Hepatocyte (in vitro differentiated cells): ENCODE measurements around the gene HYAL3. TPM values are rescaled to one million over a fixed set of nuclear protein-coding genes. Genes with fewer than 3 reads are reported as not detected.
A peak's percentile ranks its signal among the peaks of the same experiment; 100 is the strongest.

Experiments used
- DNase-seq: peaks from one replicate; pipeline ENCODE4 v3.0.0-alpha.2; 2016; ENCODE audit warnings: low spot score
- H2AFZ ChIP-seq: fragments of 200-600 bp; sonication (generic); 2 replicates; pipeline ENCODE4 v1.6.0; 2016; ENCODE audit warnings: antibody characterized with exemption, mild to moderate bottlenecking
- H3K27ac ChIP-seq: fragments of 200-600 bp; sonication (generic); 2 replicates; pipeline ENCODE4 v1.5.1; 2016; ENCODE audit warnings: mild to moderate bottlenecking
- H3K27me3 ChIP-seq: fragments of 200-600 bp; sonication (generic); 2 replicates; pipeline ENCODE4 v1.6.1; 2016
- H3K36me3 ChIP-seq: fragments of 200-600 bp; sonication (generic); replicated peaks from 2 replicates; pipeline ENCODE4 v1.5.1; 2016; ENCODE audit warnings: low read depth; ENCODE audit not compliant: insufficient read depth
- H3K4me1 ChIP-seq: fragments of 200-600 bp; sonication (generic); 2 replicates; pipeline ENCODE4 v1.5.1; 2016; ENCODE audit warnings: mild to moderate bottlenecking, moderate library complexity; ENCODE audit not compliant: insufficient read depth
- H3K4me2 ChIP-seq: fragments of 200-600 bp; sonication (generic); 2 replicates; pipeline ENCODE4 v1.6.0; 2016
- H3K4me3 ChIP-seq: fragments of 200-600 bp; sonication (generic); 2 replicates; pipeline ENCODE4 v1.5.1; 2016; ENCODE audit warnings: mild to moderate bottlenecking
- H3K79me2 ChIP-seq: fragments of 200-600 bp; sonication (generic); 2 replicates; pipeline ENCODE4 v1.6.0; 2017; ENCODE audit warnings: mild to moderate bottlenecking
- H3K9me2 ChIP-seq: fragments of 200-600 bp; sonication (generic); replicated peaks from 2 replicates; pipeline ENCODE4 v1.6.0; 2017; ENCODE audit warnings: mild to moderate bottlenecking; ENCODE audit not compliant: insufficient read depth
- H3K9me3 ChIP-seq: fragments of 200-600 bp; sonication (generic); 2 replicates; pipeline ENCODE4 v1.5.1; 2016; ENCODE audit warnings: low read depth, mild to moderate bottlenecking
- H4K20me1 ChIP-seq: fragments of 200-600 bp; sonication (generic); 2 replicates; pipeline ENCODE4 v1.6.0; 2016; ENCODE audit warnings: mild to moderate bottlenecking; ENCODE audit not compliant: insufficient read depth, poor library complexity, severe bottlenecking
- EZH2 ChIP-seq: fragments of 200-600 bp; sonication (generic); IDR thresholded peaks from 2 replicates; pipeline ENCODE4 v1.6.1; 2016; ENCODE audit warnings: antibody characterized with exemption, mild to moderate bottlenecking, borderline replicate concordance
- EZH2phosphoT487 ChIP-seq: fragments of 200-600 bp; sonication (generic); IDR thresholded peaks from one replicate; pipeline ENCODE4 v1.6.1; 2018; ENCODE audit warnings: antibody characterized with exemption, mild to moderate bottlenecking, low read depth, moderate library complexity; ENCODE audit not compliant: unreplicated experiment, severe bottlenecking
- WGBS: methylation state at CpG from one replicate; pipeline ENCODE4 v1.1.6; 2016; ENCODE audit warnings: low lambda C conversion rate; ENCODE audit errors: missing lambda C conversion rate; 5-methylcytosine and 5-hydroxymethylcytosine counted together
- polyA plus RNA-seq: library from polyadenylated mRNA; unstranded; fragments of >200 nt; fragmentation: Nextera tagmentation; extraction: Ambion mirVana; gene quantifications from 2 replicates; pipeline ENCODE4 v1.2.1, GENCODE V29; 2016
- total RNA-seq: library from RNA; depleted of rRNA; stranded (reverse); fragments of >200 nt; gene quantifications from 2 replicates; pipeline ENCODE4 v1.2.3, GENCODE V29; 2014
- TF ChIP-seq, protein P1 (sequence below): fragments of 200-600 bp; sonication (generic); IDR thresholded peaks from 2 replicates; pipeline ENCODE4 v1.5.1; 2016; ENCODE audit warnings: antibody characterized with exemption, mild to moderate bottlenecking; ENCODE audit not compliant: poor library complexity

HYAL3 gene
- total and polyA plus RNA-seq, 2 experiments from 2014 or later, result 3.7 to 7.0 TPM

DNA sequence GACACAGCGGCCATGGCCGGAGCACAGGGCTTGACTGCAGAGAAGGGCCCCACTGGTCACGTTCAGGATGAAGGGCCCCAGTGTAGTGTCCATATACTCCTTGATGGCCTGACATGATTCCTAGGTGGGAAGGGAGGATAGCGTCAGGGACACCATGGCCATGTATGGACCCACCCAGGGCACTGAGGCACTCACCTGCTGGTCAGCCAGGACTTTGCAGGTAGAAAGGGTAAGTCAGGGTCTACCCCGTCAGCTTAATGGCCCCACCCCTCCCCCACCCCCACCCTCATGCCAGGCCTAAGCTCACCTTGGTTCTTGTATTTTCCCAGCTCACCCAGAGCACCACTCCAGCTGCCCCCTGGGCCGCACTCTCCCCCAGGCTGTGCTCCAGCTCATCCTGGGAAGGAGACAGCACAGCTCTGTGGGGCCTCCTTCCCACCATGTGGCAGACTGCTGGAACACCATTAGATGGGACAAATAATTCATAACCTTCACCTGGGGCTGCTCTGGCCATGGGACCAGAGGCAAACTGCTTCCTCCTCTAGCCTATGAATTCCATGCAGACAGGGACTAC lies 1.6 kb upstream of the HYAL3 start:
- Histone ChIP-seq H3K36me3 (no peaks in the 10 kb centered on the region), H2AFZ (no peak overlapping the region), H3K79me2 (peaks cover 11% of the 10 kb centered on the region), H3K9me2 (no peaks in the 10 kb centered on the region), H3K9me3 (no peaks in the 10 kb centered on the region), H3K4me3 (no peak overlapping the region), H4K20me1 (no peaks in the 10 kb centered on the region), H3K4me1 (peaks cover 17% of the 10 kb centered on the region), H3K27me3 (no peaks in the 10 kb centered on the region), H3K4me2 (peak overlapping the region; percentile 79), H3K27ac (peak overlapping the region; percentile 94)
- 93% methylated on average over 6 of the region's 6 CpGs for WGBS
- DNase-seq, result no peak
- TF ChIP-seq, protein P1, sequence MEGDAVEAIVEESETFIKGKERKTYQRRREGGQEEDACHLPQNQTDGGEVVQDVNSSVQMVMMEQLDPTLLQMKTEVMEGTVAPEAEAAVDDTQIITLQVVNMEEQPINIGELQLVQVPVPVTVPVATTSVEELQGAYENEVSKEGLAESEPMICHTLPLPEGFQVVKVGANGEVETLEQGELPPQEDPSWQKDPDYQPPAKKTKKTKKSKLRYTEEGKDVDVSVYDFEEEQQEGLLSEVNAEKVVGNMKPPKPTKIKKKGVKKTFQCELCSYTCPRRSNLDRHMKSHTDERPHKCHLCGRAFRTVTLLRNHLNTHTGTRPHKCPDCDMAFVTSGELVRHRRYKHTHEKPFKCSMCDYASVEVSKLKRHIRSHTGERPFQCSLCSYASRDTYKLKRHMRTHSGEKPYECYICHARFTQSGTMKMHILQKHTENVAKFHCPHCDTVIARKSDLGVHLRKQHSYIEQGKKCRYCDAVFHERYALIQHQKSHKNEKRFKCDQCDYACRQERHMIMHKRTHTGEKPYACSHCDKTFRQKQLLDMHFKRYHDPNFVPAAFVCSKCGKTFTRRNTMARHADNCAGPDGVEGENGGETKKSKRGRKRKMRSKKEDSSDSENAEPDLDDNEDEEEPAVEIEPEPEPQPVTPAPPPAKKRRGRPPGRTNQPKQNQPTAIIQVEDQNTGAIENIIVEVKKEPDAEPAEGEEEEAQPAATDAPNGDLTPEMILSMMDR, result no peak
- TF ChIP-seq EZH2, result no peak
- no peak for TF ChIP-seq EZH2phosphoT487

DNA sequence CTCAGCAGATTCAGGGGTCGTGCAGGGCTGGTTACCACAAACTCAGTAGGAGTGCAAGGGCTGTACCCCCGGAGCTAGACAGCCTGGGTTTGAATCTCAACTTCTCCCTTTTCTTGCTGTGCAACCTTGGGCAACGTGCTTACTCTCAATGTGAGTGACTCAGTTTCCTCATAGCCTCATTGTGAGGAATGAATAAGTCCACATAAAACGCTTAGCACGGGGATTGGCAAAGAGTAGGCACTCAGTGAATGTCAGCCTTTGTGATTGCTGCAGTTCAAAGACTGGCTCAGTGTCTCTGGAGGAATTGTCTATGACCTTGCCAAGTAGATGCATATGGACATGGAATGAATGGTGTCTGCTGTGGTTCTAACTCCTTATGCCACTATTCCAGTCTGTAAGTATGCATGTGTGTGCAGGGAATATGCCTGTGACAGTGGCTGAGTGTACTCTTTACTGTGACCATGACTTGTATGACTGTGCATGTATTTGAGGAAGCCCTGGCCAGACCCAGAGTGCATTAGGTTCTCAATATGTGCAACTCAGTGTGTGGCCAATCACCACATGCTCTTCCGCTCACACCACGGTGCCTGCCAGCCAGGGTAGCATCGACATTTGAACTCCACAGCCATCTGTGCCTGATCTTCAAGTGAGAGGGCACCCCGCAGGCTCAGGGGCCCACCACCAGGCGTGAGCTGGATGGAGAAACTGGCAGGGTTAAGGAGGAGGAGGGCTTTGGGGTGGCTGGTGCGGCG lies 900 bp upstream of the HYAL3 start:
- H4K20me1 ChIP-seq, result no peaks in the 10 kb centered on the region
- peak overlapping the region; percentile 79 for H3K4me2 ChIP-seq
- H3K4me3 ChIP-seq, result peak overlapping the region; percentile 5
- H3K9me3 ChIP-seq, result no peaks in the 10 kb centered on the region
- no peaks in the 10 kb centered on the region for H3K36me3 ChIP-seq
- H3K27me3 ChIP-seq, result no peaks in the 10 kb centered on the region
- peaks cover 11% of the 10 kb centered on the region for H3K79me2 ChIP-seq
- H2AFZ ChIP-seq, result peak overlapping the region; percentile 23
- TF ChIP-seq EZH2, result no peak
- TF ChIP-seq EZH2phosphoT487, result no peak
- TF ChIP-seq, protein P1, result no peak
- H3K27ac ChIP-seq, result peak overlapping the region; percentile 94
- no peaks in the 10 kb centered on the region for H3K9me2 ChIP-seq
- WGBS, result 71% methylated on average over 12 of the region's 12 CpGs
- no peak for DNase-seq
- peaks cover 17% of the 10 kb centered on the region for H3K4me1 ChIP-seq

DNA sequence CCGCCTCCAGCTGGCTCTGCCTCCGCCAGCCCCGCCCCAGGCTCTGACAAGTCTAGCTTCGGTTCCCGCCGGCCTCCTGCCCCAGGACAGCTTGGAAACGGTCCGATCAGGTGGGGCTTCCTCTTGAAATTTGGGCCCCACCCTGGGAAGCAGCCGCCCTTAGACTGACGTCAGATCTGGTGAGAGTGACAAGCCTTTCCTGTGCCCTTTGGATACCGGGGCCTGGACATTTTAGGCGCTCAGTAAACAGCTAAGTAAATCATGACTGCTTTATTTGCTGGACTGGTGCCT lies 378 bp upstream of the HYAL3 start:
- Histone ChIP-seq H3K9me3 (no peaks in the 10 kb centered on the region), H3K27me3 (no peaks in the 10 kb centered on the region), H3K79me2 (peaks cover 11% of the 10 kb centered on the region), H3K4me1 (peaks cover 17% of the 10 kb centered on the region), H3K4me2 (peak overlapping the region; percentile 79), H3K36me3 (no peaks in the 10 kb centered on the region), H3K9me2 (no peaks in the 10 kb centered on the region), H2AFZ (peak overlapping the region; percentile 23), H3K27ac (peak overlapping the region; percentile 94), H4K20me1 (no peaks in the 10 kb centered on the region), H3K4me3 (peak overlapping the region; percentile 5)
- DNase-seq, result no peak
- WGBS, result 3% methylated on average over 12 of the region's 12 CpGs
- TF ChIP-seq EZH2 (no peak), EZH2phosphoT487 (no peak)
- TF ChIP-seq, protein P1, result no peak
